Cardiac fibroblast (primary cell): ENCODE measurements around the gene IMMP2L.

ENCODE experiments used
- DNase-seq, 2 donors: peaks; one replicate each; pipeline versions ENCODE4 v3.0.0 to v3.0.0-alpha.2; 2010; ENCODE audit warnings: low read depth in 2 of 2
- H3K4me3 ChIP-seq, 2 donors: replicated peaks in 1 of 2; 1 replicate in 1 of 2; 2 replicates in 1 of 2; pipeline ENCODE4 v1.5.1; 2011; ENCODE audit warnings: low read depth in 2 of 2, low read length in 2 of 2, mild to moderate bottlenecking in 2 of 2, moderate library complexity in 1 of 2
- TF ChIP-seq, protein P1 (sequence below): IDR thresholded peaks from one replicate; pipeline ENCODE4 v1.5.1; 2011; ENCODE audit warnings: low read depth, mild to moderate bottlenecking, low read length, inconsistent platforms

IMMP2L gene

GRCh38 chr7:110774071-110774470, 788.2 kb downstream of the IMMP2L start:
- H3K4me3 ChIP-seq, result no peak overlapping the region
- TF ChIP-seq, protein P1, sequence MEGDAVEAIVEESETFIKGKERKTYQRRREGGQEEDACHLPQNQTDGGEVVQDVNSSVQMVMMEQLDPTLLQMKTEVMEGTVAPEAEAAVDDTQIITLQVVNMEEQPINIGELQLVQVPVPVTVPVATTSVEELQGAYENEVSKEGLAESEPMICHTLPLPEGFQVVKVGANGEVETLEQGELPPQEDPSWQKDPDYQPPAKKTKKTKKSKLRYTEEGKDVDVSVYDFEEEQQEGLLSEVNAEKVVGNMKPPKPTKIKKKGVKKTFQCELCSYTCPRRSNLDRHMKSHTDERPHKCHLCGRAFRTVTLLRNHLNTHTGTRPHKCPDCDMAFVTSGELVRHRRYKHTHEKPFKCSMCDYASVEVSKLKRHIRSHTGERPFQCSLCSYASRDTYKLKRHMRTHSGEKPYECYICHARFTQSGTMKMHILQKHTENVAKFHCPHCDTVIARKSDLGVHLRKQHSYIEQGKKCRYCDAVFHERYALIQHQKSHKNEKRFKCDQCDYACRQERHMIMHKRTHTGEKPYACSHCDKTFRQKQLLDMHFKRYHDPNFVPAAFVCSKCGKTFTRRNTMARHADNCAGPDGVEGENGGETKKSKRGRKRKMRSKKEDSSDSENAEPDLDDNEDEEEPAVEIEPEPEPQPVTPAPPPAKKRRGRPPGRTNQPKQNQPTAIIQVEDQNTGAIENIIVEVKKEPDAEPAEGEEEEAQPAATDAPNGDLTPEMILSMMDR, result no peak
- no peak for DNase-seq

GRCh38 chr7:110772615-110773014, 789.7 kb downstream of the IMMP2L start:
- no peak for DNase-seq

GRCh38 chr7:110771717-110772116, 790.6 kb downstream of the IMMP2L start:
- TF ChIP-seq, protein P1, result no peak
- DNase-seq, result no peak
- no peak overlapping the region for H3K4me3 ChIP-seq

More at GRCh38 chr7:110772615-110773014, 789.7 kb downstream of the IMMP2L start:
- H3K4me3 ChIP-seq, result no peak overlapping the region
- TF ChIP-seq, protein P1, result no peak

GRCh38 chr7:110767550-110768110, 794.7 kb downstream of the IMMP2L start:
- no peak overlapping the region for H3K4me3 ChIP-seq
- TF ChIP-seq, protein P1, result no peak
- no peak for DNase-seq

- TF ChIP-seq, protein P1, result no peak
- no peak for DNase-seq
- H3K4me3 ChIP-seq, result no peak overlapping the region
These were observed 795.4 kb downstream of the IMMP2L start for GRCh38 chr7:110766864-110767263.

DNA sequence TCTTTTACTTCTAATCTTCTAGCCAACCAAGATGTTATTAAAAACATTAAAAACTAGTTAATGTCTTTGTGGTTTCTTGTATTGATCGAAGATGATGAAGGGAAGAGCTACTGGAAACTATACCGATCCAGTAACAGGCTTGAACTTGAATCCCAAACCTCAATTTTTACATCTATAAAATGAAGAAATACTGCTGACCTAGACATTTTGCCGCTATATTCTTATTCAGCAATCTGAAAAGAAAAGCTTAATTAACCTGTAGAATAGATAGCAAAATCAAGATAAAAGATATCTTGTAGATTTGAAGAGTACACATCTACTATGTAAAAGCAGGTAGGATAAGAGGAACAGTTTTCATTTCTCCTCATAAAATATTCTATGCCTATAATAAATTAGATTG, 797.4 kb downstream of the IMMP2L start:
- TF ChIP-seq, protein P1, result no peak
- no peak for DNase-seq
- H3K4me3 ChIP-seq, result no peak overlapping the region
